ENCODE measurements around the gene ST7L. TPM values are rescaled to one million over a fixed set of nuclear protein-coding genes. Genes with fewer than 3 reads are reported as not detected.

ST7L gene
- total RNA-seq, 1 donor from 2014 or later = 35.9 TPM

- FAIRE-seq (no peak), DNase-seq (ENCODE audit: low spot score in 2 of 2) (no peak)
These were observed 64.5 kb downstream of the ST7L start for GRCh38 chr1:112554411-112554810.

- DNase-seq (ENCODE audit: low spot score in 2 of 2) = no peak
These were observed 69.4 kb downstream of the ST7L start for GRCh38 chr1:112549590-112549989.

GRCh38 chr1:112548547-112548946 lies 70.4 kb downstream of the ST7L start:
- DNase-seq (ENCODE audit: low spot score in 2 of 2) (no peak), FAIRE-seq (no peak)

More at GRCh38 chr1:112549590-112549989, 69.4 kb downstream of the ST7L start:
- FAIRE-seq = no peak

- FAIRE-seq (no peak), DNase-seq (ENCODE audit: low spot score in 2 of 2) (no peak)
These were observed 72.9 kb downstream of the ST7L start for GRCh38 chr1:112546076-112546475.

GRCh38 chr1:112544751-112545150 lies 74.2 kb downstream of the ST7L start:
- FAIRE-seq (no peak), DNase-seq (ENCODE audit: low spot score in 2 of 2) (no peak)

- no peak for DNase-seq (ENCODE audit: low spot score in 2 of 2)
- FAIRE-seq = no peak
These were observed 74.8 kb downstream of the ST7L start for GRCh38 chr1:112544011-112544688.

- no peak for FAIRE-seq
- DNase-seq (ENCODE audit: low spot score in 2 of 2) = no peak
These were observed 76.6 kb downstream of the ST7L start for GRCh38 chr1:112542206-112542973.

- DNase-seq (ENCODE audit: low spot score in 2 of 2) = no peak
- no peak for FAIRE-seq
These were observed 77.6 kb downstream of the ST7L start for GRCh38 chr1:112541299-112541698.

- FAIRE-seq (no peak), DNase-seq (ENCODE audit: low spot score in 2 of 2) (no peak)
These were observed 78.6 kb downstream of the ST7L start for GRCh38 chr1:112540226-112540794.

- FAIRE-seq = no peak
These were observed 80.1 kb downstream of the ST7L start for GRCh38 chr1:112538883-112539282.

GRCh38 chr1:112537456-112537855 lies 81.5 kb downstream of the ST7L start:
- DNase-seq (ENCODE audit: low spot score in 2 of 2) (no peak), FAIRE-seq (no peak)

More at GRCh38 chr1:112538883-112539282, 80.1 kb downstream of the ST7L start:
- no peak for DNase-seq (ENCODE audit: low spot score in 2 of 2)

GRCh38 chr1:112536561-112536960 lies 82.4 kb downstream of the ST7L start:
- FAIRE-seq = no peak
- DNase-seq (ENCODE audit: low spot score in 2 of 2) = no peak

GRCh38 chr1:112533029-112533428 lies 85.9 kb downstream of the ST7L start:
- FAIRE-seq (no peak), DNase-seq (ENCODE audit: low spot score in 2 of 2) (no peak)

- no peak for DNase-seq (ENCODE audit: low spot score in 2 of 2)
- FAIRE-seq = no peak
These were observed 86.9 kb downstream of the ST7L start for GRCh38 chr1:112532064-112532463.

- no peak for DNase-seq (ENCODE audit: low spot score in 2 of 2)
- FAIRE-seq = no peak
These were observed 88.1 kb downstream of the ST7L start for GRCh38 chr1:112530832-112531231.

GRCh38 chr1:112529301-112529700 lies 89.6 kb downstream of the ST7L start:
- DNase-seq (ENCODE audit: low spot score in 2 of 2) (no peak), FAIRE-seq (no peak)

- FAIRE-seq = no peak
- DNase-seq (ENCODE audit: low spot score in 2 of 2) = no peak
These were observed 90.9 kb downstream of the ST7L start for GRCh38 chr1:112528076-112528475.

- DNase-seq (ENCODE audit: low spot score in 2 of 2) (no peak), FAIRE-seq (no peak)
These were observed 91.5 kb downstream of the ST7L start for GRCh38 chr1:112527266-112528010.

GRCh38 chr1:112524986-112525385 lies 94.0 kb downstream of the ST7L start:
- DNase-seq (ENCODE audit: low spot score in 2 of 2) (no peak), FAIRE-seq (no peak)

- no peak for DNase-seq (ENCODE audit: low spot score in 2 of 2)
- no peak for FAIRE-seq
These were observed 94.7 kb downstream of the ST7L start for GRCh38 chr1:112524251-112524650.

GRCh38 chr1:112522621-112523020 lies 96.3 kb downstream of the ST7L start:
- FAIRE-seq (no peak), DNase-seq (ENCODE audit: low spot score in 2 of 2) (no peak)
